HG03103 (cell line): ENCODE measurements around the gene AP5Z1.

Source experiments
- ATAC-seq: cut with Tn5 transposase; IDR thresholded peaks from one replicate; pipeline ENCODE4 v1.9.1; 2021; ENCODE audit warnings: low read depth; ENCODE audit not compliant: unreplicated experiment

Gene AP5Z1

DNA sequence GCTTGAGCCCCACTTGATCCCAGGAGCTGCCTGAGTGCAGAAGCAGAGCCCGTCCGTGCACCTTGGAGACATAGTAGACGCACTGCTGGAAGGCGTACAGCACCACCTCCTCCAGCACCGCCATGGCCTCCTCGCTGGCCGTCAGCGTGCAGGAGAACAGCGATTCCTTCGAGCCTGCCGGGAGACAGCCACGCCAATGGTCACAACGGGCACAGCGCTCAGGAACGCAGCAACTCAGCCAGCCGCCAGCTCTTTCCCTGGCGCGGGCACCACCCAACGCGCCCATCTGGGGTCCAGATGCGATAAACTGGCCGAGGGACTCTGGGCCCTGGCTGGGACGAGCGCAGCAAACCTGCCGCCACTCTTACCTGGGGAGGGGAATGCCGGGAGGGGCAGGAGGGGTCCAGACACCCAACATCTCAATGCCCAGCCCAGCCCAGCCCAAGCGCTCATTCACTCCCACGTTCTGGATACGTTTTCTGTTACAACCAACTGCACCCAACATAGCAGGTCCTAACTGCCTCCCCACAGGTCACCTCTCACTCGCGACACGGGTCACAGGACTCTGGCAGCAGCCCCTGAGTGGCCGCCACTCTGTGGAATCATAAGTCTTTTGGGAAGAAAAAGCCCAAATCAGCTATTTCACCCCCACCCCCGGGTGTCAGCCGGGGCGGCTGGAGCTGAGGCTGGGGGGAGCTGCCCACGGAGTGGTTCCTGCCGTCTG, 41.9 kb downstream of the AP5Z1 start:
- ATAC-seq, result no peak

DNA sequence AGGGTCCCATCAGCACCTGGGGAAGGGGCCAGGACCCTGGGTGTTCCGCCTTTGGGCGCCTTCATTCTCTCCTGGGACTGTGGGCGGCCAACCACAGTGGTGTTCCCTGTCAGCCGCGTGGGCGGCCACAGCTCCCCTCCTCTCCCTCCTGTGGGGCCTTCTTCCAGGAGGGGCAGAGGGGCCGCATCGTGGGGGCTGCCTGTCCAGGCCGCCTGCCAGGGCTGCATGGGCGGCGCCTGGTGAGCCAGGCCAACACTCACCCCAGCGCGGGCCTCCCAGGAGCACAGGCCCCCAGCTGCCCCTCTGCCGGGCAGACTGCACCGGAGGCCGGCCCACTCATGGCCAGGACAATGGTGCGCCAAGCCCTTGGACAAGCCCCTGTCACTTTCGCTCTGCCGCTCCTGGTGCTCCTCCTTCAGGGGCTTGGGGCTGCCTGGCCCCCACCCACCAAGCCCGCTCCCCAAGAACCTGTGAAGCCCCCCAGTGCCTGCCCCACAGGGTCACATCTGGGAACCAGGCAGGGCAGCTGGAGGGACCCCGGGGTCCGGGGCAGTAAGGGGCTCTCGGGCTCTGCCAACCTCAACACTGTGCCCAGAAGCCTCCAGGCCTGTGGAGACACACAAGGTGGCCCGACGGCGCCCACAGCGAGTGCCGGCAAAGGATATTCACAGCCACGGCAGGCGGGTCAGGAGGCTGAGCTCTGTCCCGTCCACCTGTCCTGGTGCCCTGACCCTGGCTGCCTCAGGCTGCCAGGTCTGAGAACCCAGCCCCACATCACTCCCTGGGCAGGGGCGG, 42.8 kb downstream of the AP5Z1 start:
- no peak for ATAC-seq

GRCh38 chr7:4819560-4820404, 44.4 kb downstream of the AP5Z1 start:
- ATAC-seq, result no peak

GRCh38 chr7:4820405-4820966, 45.1 kb downstream of the AP5Z1 start:
- no peak for ATAC-seq

DNA sequence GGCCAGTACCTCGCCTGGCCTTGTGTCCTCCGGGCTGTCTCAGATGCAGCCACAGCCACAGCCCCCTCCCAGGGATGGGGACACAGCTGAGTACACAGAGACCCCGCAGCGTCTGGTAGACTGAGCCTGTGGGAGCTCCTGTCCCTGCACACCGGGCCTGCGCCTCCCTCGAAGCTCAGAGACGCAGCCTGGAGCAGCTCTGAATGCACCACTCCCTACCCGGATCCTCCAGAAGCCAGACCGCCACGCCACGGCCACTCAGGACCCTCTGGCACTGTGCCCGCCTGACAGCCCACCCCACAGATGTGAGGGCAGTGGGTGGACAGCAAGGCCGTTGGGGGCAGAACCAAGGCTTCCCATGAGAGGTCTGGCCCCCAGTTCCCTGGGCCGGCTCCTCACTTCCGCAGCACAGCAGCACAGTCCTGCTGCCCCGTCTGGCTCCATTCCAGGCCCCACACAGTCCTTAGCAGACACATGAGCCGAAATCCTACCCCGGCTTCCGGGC, 45.6 kb downstream of the AP5Z1 start:
- no peak for ATAC-seq

GRCh38 chr7:4822677-4823076, 47.3 kb downstream of the AP5Z1 start:
- ATAC-seq, result no peak

DNA sequence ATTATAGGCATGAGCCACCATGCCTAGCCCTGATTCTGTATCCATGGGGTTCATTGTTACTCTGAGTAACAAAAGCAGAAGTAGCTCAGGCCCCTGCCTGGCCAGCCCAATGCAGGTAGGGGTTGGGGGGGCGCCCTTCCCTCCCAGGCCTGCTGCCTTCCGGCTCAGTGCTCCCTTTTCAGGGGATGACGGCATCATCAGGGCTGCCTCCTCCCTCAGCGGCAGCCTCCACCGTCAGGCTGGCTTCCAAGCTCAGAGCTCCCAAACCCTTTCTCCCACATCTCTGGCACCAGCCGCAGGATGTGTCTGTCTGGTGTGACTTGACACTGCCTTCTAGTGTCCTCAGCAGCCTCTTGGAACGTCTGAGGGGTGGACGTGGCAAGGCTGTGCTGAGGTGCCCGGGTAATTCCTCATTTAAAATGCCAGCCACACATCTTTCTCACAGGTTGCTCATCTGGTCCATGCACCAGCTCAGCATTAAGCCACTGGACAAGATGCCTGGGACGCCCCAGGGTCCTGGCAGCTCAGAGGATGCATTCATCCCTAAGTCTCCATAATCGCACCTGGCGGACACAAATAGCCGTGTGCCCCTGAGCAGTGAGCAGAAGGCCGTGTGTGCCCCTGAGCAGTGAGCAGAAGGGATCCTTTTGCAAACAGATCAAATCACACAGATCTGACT, 48.2 kb downstream of the AP5Z1 start:
- no peak for ATAC-seq

DNA sequence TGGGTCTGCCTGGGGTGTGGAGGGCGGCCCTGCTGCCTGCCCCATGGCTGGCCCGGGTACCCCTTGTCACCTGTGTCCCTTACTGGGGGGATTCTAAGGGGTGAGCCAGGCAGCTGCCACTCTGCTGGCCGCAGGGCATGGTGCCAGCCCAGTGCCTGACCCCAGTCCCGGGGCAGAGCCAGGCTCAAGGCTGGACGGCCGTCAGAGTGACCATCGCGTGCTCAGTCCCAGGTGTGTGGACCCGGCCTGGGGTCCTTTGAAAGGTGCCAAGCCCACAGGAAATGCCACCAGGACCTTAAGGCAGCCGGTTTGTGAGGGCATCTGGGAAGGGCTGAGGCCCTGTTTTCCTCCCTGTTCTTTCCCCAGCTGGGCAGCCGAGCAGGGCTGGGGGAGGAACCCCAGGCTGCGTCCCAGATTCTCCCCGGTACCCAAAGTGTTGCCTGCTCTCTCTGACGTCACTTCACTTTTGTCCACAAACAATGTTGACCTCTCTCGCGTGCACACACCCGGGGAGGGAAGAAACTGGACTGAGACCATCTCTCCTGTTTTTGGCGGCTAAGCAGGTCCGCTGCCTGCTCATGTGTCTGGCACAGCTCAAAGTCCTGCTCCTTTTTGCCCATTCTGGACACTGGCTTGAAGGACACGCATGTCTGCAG, 48.8 kb downstream of the AP5Z1 start:
- ATAC-seq, result no peak

- no peak for ATAC-seq
Measured at GRCh38 chr7:4825081-4825480, 49.7 kb downstream of the AP5Z1 start.

- ATAC-seq, result no peak
Measured at GRCh38 chr7:4828720-4829383, 53.4 kb downstream of the AP5Z1 start.

DNA sequence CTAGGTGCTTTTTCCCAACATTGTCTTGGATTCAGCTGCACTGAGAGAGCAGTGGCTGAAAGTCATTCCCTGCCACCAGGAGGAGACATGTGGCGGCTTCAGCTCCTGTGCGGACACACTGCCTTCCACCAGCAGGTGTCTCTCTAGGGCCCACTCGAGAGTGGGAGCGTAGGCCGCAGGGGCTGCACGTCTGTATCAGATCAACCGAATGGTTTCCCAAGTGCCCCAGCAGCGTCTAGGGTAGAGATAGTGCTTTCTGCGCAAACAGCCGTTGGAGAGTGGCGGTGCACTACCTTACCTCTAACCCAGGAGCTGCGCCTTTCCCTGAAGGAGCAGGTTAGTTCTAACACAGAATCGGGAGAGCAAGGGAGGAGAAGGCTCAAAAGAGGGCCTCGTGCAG, 54.8 kb downstream of the AP5Z1 start:
- no peak for ATAC-seq

- no peak for ATAC-seq
Measured at GRCh38 chr7:4831723-4832495, 56.5 kb downstream of the AP5Z1 start.

- ATAC-seq, result no peak
Measured at GRCh38 chr7:4832711-4833110, 57.3 kb downstream of the AP5Z1 start.

GRCh38 chr7:4833176-4833575, 57.8 kb downstream of the AP5Z1 start:
- ATAC-seq, result no peak

DNA sequence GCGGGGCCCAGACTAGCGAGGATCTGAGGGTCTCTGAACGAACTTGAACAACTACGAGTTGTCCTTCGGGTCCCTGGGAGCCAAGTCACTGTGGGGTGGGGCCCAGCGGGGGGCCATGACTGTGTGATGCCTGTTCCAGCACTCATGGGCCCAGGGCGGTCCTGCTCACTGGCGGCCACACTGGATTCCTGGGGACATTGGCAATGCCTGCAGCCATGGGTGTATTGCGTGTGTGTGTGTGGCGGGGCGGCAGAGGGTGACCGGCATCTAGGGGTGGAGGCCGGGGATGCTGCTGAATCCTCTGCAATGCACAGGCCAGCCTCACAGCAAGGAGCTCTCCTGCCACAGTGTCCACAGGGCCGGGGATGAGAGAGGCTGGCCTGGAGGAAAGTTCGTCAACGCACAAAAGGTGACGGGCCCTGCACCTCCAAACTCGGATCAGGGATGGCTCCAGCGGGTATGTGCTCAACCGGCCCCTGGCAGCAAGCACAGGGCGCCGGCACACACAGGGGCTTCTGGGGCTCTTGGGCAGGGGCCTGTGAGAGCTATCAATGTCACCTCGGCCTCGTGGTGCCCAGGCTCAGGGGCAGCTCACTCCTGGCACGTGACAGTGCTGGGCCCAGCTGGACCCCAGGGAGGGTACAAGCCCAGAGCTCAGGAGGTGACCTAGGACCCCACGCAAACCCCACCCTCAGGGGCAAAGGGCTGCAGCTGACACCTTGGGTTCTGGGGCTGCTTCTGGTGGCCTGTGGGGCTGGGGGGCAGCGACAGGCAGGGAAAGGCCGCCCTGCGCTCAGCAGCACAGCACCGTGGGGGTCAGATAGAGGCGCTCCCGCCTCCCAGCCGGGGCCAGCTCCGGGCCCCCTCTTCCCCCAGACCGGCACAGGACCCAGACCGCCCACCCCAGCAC, 58.5 kb downstream of the AP5Z1 start:
- no peak for ATAC-seq

GRCh38 chr7:4834601-4835397, 59.4 kb downstream of the AP5Z1 start:
- no peak for ATAC-seq
